WTC11 (cell line): ENCODE data around the gene TRAFD1. TPM values are rescaled to one million over a fixed set of nuclear protein-coding genes. Genes with fewer than 3 reads are reported as not detected.

Source experiments
- ATAC-seq: fragments of 200-7000 bp; cut with Tn5 transposase; 2 replicates; pipeline ENCODE4 v1.10.0; 2021; ENCODE audit warnings: mild to moderate bottlenecking, moderate library complexity
- CTCF ChIA-PET: fragments of 300-600 bp; sonication (Branson Sonifier 250); formaldehyde crosslinking; loops from one replicate; lab custom pipeline; 2021; ENCODE audit warnings: antibody characterized with exemption; lab: Charles Lee
- POLR2A ChIA-PET: fragments of 350-600 bp; sonication (Branson Sonifier 250); formaldehyde crosslinking; loops from one replicate; lab custom pipeline; 2021; ENCODE audit warnings: antibody characterized with exemption; lab: Charles Lee
- DNase-seq: peaks from one replicate; pipeline ENCODE4 v3.0.0; 2021; ENCODE audit warnings: low spot score
- H3K27ac Mint-ChIP-seq: 2 replicates; pipeline ENCODE4 v1.8.0; 2021; ENCODE audit warnings: mixed read lengths
- H3K27me3 Mint-ChIP-seq: 2 replicates; pipeline ENCODE4 v1.8.0; 2021; ENCODE audit warnings: low read depth, mild to moderate bottlenecking, moderate library complexity, mixed read lengths
- H3K36me3 Mint-ChIP-seq: 2 replicates; pipeline ENCODE4 v1.8.0; 2021; ENCODE audit warnings: mixed read lengths
- H3K4me1 Mint-ChIP-seq: 2 replicates; pipeline ENCODE4 v1.8.0; 2022; ENCODE audit warnings: mixed read lengths
- H3K4me3 Mint-ChIP-seq: 2 replicates; pipeline ENCODE4 v1.8.0; 2021; ENCODE audit warnings: mild to moderate bottlenecking, moderate library complexity, mixed read lengths
- H3K9me3 Mint-ChIP-seq: 2 replicates; pipeline ENCODE4 v1.8.0; 2021; ENCODE audit warnings: mixed read lengths
- ATF3 ChIP-seq: sonication (generic); formaldehyde crosslinking; conservative IDR thresholded peaks from 2 replicates; pipeline ENCODE4 v1.8.1; 2022; ENCODE audit warnings: mild to moderate bottlenecking, missing genetic modification reagents
- E2F4 ChIP-seq: sonication (generic); formaldehyde crosslinking; IDR thresholded peaks from 2 replicates; pipeline ENCODE4 v1.8.1; 2022; ENCODE audit warnings: low read depth, mild to moderate bottlenecking, moderate library complexity, missing genetic modification reagents, borderline replicate concordance
- ELF4 ChIP-seq: sonication (generic); formaldehyde crosslinking; IDR thresholded peaks from 2 replicates; pipeline ENCODE4 v1.8.1; 2022; ENCODE audit warnings: low read depth, mild to moderate bottlenecking, moderate library complexity, missing genetic modification reagents
- ESRRA ChIP-seq: sonication (generic); formaldehyde crosslinking; IDR thresholded peaks from 2 replicates; pipeline ENCODE4 v1.8.1; 2022; ENCODE audit warnings: mild to moderate bottlenecking, missing genetic modification reagents, borderline replicate concordance
- GABPB1 ChIP-seq: sonication (generic); formaldehyde crosslinking; IDR thresholded peaks from 2 replicates; pipeline ENCODE4 v1.8.1; 2023; ENCODE audit warnings: mild to moderate bottlenecking, missing genetic modification reagents
- GRHL2 ChIP-seq: fragments of 250-450 bp; sonication (Bioruptor Pico); IDR thresholded peaks from 2 replicates; pipeline ENCODE4 v1.8.0; 2022; ENCODE audit warnings: mild to moderate bottlenecking, moderate library complexity; ENCODE audit not compliant: insufficient replicate concordance, severe bottlenecking
- JUN ChIP-seq: sonication (generic); formaldehyde crosslinking; IDR thresholded peaks from 2 replicates; pipeline ENCODE4 v1.8.0; 2023; ENCODE audit warnings: mild to moderate bottlenecking, missing genetic modification reagents
- NFATC4 ChIP-seq: fragments of 250-450 bp; sonication (Bioruptor Pico); IDR thresholded peaks from 2 replicates; pipeline ENCODE4 v1.9.0; 2021; ENCODE audit warnings: mild to moderate bottlenecking
- NFYB ChIP-seq: sonication (generic); formaldehyde crosslinking; conservative IDR thresholded peaks from 2 replicates; pipeline ENCODE4 v1.8.0; 2022; ENCODE audit warnings: low read depth, missing genetic modification reagents
- NR1H2 ChIP-seq: sonication (generic); formaldehyde crosslinking; IDR thresholded peaks from 2 replicates; pipeline ENCODE4 v1.9.0; 2021; ENCODE audit warnings: mild to moderate bottlenecking, moderate library complexity, missing genetic modification reagents
- OVOL2 ChIP-seq: fragments of 250-450 bp; sonication (Bioruptor Pico); IDR thresholded peaks from 2 replicates; pipeline ENCODE4 v1.9.0; 2021; ENCODE audit warnings: mild to moderate bottlenecking, borderline replicate concordance
- PRRX2 ChIP-seq: fragments of 250-450 bp; sonication (Bioruptor Pico); IDR thresholded peaks from 2 replicates; pipeline ENCODE4 v1.8.0; 2021; ENCODE audit warnings: mild to moderate bottlenecking
- RELA ChIP-seq: sonication (generic); formaldehyde crosslinking; IDR thresholded peaks from 2 replicates; pipeline ENCODE4 v1.8.1; 2022; ENCODE audit warnings: missing genetic modification reagents, mild to moderate bottlenecking, borderline replicate concordance
- SMAD3 ChIP-seq: sonication (generic); formaldehyde crosslinking; IDR thresholded peaks from 2 replicates; pipeline ENCODE4 v1.8.0; 2022; ENCODE audit warnings: missing genetic modification reagents, mild to moderate bottlenecking, borderline replicate concordance
- SMAD4 ChIP-seq: sonication (generic); formaldehyde crosslinking; IDR thresholded peaks from 2 replicates; pipeline ENCODE4 v1.8.0; 2022; ENCODE audit warnings: mild to moderate bottlenecking, missing genetic modification reagents
- SP1 ChIP-seq: sonication (generic); formaldehyde crosslinking; conservative IDR thresholded peaks from 2 replicates; pipeline ENCODE4 v1.8.1; 2022; ENCODE audit warnings: missing genetic modification reagents
- ZNF219 ChIP-seq: sonication (generic); formaldehyde crosslinking; IDR thresholded peaks from 2 replicates; pipeline ENCODE4 v1.8.0; 2023; ENCODE audit warnings: missing genetic modification reagents, mild to moderate bottlenecking, borderline replicate concordance
- ZNF263 ChIP-seq: sonication (generic); formaldehyde crosslinking; IDR thresholded peaks from 2 replicates; pipeline ENCODE4 v1.8.1; 2022; ENCODE audit warnings: low read depth, mild to moderate bottlenecking, moderate library complexity, missing genetic modification reagents
- total RNA-seq: library from RNA; stranded (reverse); gene quantifications from 3 replicates; pipeline ENCODE4 v1.2.3, GENCODE V29; 2021
- TF ChIP-seq, protein P1 (sequence below): fragments of 250-450 bp; sonication (Bioruptor Pico); IDR thresholded peaks from 2 replicates; pipeline ENCODE4 v1.8.0; 2021; ENCODE audit warnings: mild to moderate bottlenecking

The TRAFD1 gene
- total RNA-seq, 1 experiment from 2014 or later: 25.1 TPM

- CTCF ChIA-PET: interaction anchor here (0.6 kb wide), 1 partner anchor 114 kb away, joined by 3 read pairs; no protein-coding TSS in a partner anchor
- no peaks in the 10 kb centered on the region for H3K27me3 Mint-ChIP-seq
- TF ChIP-seq RELA: no peak
- no peak for TF ChIP-seq GABPB1
- TF ChIP-seq NFYB (CRISPR knock-in tag): no peak
- TF ChIP-seq SMAD3 (CRISPR knock-in tag): no peak
- no peak for TF ChIP-seq SMAD4
- TF ChIP-seq ELF4 (CRISPR knock-in tag): no peak
- TF ChIP-seq ZNF219 (CRISPR knock-in tag): no peak
- TF ChIP-seq PRRX2 (CRISPR knock-in tag): no peak
- no peak for TF ChIP-seq E2F4 (CRISPR knock-in tag)
- no peak for TF ChIP-seq ZNF263
- TF ChIP-seq, all 79 proteins: peak for 0
- POLR2A ChIA-PET: no interaction called here
- Mint-ChIP-seq H3K9me3 (no peaks in the 10 kb centered on the region), H3K27ac (0 out of 2 replicates have a peak overlapping the region, but pooled peaks have one; percentile 49), H3K36me3 (peaks cover 3% of the 10 kb centered on the region), H3K4me3 (no peak overlapping the region), H3K4me1 (0 out of 2 replicates have a peak, but pooled peaks cover 3% of the 10 kb centered on the region)
- ATAC-seq (no peak), DNase-seq (no peak)
Observed at GRCh38 chr12:112169966-112170365, 44.6 kb downstream of the TRAFD1 start.

GRCh38 chr12:112170376-112170775 is 45.0 kb downstream of the TRAFD1 start:
- ATAC-seq (peak; percentile 64), DNase-seq (peak; percentile 42)
- Mint-ChIP-seq H3K36me3 (peaks cover 8% of the 10 kb centered on the region), H3K9me3 (no peaks in the 10 kb centered on the region), H3K4me3 (no peak overlapping the region), H3K27ac (0 out of 2 replicates have a peak overlapping the region, but pooled peaks have one; percentile 49), H3K27me3 (no peaks in the 10 kb centered on the region), H3K4me1 (0 out of 2 replicates have a peak, but pooled peaks cover 3% of the 10 kb centered on the region)
- TF ChIP-seq JUN (CRISPR knock-in tag) (no peak), GRHL2 (CRISPR knock-in tag) (no peak), ATF3 (CRISPR knock-in tag) (no peak), NFATC4 (CRISPR knock-in tag) (no peak), OVOL2 (no peak), SP1 (CRISPR knock-in tag) (no peak), NR1H2 (CRISPR knock-in tag) (no peak)
- TF ChIP-seq, protein P1, sequence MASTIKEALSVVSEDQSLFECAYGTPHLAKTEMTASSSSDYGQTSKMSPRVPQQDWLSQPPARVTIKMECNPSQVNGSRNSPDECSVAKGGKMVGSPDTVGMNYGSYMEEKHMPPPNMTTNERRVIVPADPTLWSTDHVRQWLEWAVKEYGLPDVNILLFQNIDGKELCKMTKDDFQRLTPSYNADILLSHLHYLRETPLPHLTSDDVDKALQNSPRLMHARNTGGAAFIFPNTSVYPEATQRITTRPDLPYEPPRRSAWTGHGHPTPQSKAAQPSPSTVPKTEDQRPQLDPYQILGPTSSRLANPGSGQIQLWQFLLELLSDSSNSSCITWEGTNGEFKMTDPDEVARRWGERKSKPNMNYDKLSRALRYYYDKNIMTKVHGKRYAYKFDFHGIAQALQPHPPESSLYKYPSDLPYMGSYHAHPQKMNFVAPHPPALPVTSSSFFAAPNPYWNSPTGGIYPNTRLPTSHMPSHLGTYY (CRISPR knock-in tag): no peak
- POLR2A ChIA-PET: no interaction called here
- CTCF ChIA-PET: no interaction called here

GRCh38 chr12:112170971-112171596 is 45.7 kb downstream of the TRAFD1 start:
- H3K9me3 Mint-ChIP-seq: no peaks in the 10 kb centered on the region
- ATAC-seq: no peak
- no peak overlapping the region for H3K27ac Mint-ChIP-seq
- no peak for DNase-seq
- no peak overlapping the region for H3K4me3 Mint-ChIP-seq
- H3K27me3 Mint-ChIP-seq: no peaks in the 10 kb centered on the region
- 0 out of 2 replicates have a peak, but pooled peaks cover 3% of the 10 kb centered on the region for H3K4me1 Mint-ChIP-seq
- CTCF ChIA-PET: no interaction called here
- POLR2A ChIA-PET: no interaction called here
- TF ChIP-seq ESRRA (CRISPR knock-in tag): no peak
- TF ChIP-seq, all 79 proteins: peak for 0
- H3K36me3 Mint-ChIP-seq: peaks cover 15% of the 10 kb centered on the region
